HG03432 (cell line): ENCODE measurements around the gene EMC8.

Source experiments
- ATAC-seq: cut with Tn5 transposase; IDR thresholded peaks from one replicate; pipeline ENCODE4 v1.9.1; 2021; ENCODE audit warnings: mild to moderate bottlenecking, moderate library complexity; ENCODE audit not compliant: unreplicated experiment

EMC8 gene

GRCh38 chr16:85759136-85759535 is 40.2 kb downstream of the EMC8 start:
- no peak for ATAC-seq

DNA sequence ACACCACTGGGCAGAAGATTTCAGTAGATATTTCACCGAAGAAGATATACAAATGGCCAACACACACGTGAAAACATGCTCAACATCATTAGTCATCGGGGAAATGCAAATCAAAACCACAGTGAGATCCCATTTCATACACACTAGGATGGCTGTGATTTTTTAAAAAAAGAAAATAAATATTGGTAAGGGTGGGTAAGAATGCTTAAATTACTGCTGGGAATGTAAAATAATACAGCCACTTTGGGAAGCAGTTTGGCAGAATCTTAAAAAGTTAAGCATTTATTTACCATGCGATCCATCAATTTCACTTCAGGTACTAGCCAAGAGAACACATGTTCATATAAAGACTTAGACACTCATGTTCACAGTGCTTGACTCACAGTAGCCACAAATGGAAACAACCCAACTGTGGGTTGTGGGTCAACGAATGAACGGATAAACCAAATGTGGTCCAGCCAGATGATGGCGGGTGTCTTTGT is 42.0 kb downstream of the EMC8 start:
- ATAC-seq: peak; percentile 30

- ATAC-seq: peak; percentile 51
These were observed 43.2 kb downstream of the EMC8 start for GRCh38 chr16:85755929-85756768.

GRCh38 chr16:85754413-85754812 is 44.9 kb downstream of the EMC8 start:
- no peak for ATAC-seq

- ATAC-seq: no peak
These were observed 45.4 kb downstream of the EMC8 start for GRCh38 chr16:85753976-85754375.

- ATAC-seq: no peak
These were observed 45.8 kb downstream of the EMC8 start for GRCh38 chr16:85753559-85753958.

DNA sequence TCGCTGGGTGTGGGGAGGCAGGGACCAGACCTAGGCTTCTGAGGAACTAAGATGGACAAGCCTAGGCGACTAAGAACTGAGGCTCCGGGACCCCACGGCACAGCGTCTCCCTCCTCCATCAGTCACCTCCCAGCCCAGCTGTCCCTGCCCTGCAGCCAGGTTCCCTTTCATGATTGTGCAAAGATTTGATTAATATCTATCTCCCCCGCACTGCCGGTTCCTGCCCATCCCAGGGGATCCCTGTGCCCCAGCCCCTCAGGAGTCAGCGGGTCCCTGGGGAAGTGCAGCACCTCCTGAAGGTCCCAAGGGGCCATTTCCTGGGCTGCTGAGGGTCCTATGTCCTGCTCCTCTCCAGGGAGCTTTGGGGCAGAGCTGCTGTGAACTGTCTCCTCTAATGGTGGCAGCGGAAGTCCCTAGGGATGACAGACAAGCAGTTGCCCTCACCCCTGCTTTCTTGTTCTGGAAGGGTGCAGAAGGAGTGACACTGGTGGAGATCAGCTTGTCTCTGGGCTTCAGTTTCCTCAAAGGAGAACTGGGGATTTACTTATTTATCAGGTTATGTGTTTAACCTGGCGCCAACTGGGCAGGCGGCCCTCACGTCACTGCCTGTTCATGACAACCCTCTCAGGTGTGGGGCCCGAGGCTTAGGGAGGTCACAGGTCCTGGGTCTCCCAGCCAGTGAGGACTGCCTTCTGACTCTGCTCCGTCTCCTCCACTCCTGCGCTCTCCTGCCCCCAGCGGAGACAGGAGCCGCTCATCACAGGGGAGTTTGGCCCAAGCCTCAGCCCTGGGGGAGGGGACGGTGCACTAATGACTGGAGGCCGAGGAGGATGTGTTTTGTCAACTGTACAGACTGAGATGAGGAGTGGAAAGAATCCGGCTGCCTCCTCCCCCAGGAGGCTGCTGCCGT is 46.6 kb downstream of the EMC8 start:
- ATAC-seq: no peak

DNA sequence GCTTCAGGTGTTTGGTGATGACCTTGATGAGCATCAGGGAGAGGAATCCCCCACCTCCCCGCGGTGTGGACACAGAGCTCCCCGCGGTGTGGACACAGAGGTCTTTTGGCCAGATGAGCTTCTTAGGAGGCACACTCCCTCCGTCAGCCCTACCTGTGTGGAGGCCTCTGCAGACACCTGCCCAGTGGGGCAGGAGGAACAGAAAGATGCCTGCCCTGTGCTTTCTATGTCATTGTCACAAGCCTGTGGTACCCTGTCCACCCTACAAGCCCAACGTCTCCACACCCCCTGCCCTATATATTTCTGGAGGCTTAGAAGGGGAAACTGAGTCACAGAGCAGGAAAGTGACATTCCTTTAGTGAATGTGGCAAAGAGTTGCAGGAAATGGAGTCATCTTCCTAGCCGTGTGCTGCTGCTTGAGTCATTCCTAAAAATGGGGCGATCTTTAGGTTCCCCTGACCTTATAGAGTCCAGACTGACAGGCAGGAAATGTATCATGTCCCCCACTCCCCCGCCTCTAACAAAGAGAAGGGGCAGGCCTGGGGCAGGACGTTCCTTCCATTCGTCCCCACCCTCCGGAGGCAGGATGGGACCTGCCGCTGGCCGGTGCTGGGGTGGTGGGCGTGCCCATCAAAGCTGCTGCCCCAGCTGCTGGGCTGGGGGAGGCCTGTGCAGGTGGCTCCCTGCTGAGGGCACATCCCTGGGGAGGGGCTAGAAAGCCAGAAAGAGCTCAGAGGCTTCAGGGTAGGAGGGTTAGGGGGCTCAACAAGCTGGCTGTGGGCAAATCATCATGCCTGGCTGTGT is 47.4 kb downstream of the EMC8 start:
- no peak for ATAC-seq

DNA sequence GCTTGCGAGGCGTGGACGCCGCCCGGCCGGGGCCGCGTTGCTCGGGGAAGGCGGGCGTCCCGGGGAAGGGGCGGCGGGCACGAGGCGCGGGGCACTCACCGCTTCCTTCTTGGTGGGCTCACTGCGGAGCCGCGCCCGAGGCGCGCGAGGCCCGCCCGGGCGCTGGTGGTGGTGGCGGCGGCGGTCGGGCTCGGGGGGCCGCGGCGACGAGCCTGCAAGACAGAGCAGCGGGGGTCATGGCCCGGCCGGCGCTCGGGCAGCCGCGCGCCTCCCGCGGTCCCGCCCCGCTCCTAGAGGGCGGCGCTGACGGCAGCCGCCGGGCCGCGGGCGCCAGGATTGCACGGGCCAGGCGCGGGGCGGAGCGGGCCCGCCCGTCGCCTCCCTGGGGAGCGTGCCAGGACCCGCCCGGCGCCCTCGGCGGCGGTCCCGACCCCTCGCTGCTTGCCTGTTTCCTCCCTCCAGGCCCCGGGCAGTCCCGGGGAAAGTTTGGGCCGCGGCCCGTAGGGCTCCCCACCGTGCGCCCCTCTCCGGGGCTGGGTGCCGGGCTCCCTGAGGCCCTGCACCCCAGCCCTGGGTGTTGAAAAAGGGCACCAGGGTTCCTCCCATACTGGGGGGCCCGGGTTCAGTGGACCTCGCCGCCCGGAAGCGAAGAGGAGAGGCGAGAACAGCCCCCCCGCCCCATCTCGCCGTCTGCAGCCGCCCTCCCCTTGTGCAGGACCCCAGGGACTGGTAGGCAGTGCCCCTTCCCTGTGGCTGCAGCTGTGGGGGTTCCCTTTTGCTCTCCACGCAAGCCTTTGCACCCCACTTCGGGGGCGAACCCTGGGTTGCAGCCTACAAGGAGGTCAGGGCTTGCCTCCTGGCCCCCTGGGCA is 48.3 kb downstream of the EMC8 start, which contains the start of gene C16orf74:
Gene C16orf74 (minus strand): TSS at position 270 of the 871 bp plus-strand sequence. CDS start 15,879 bp downstream, outside the sequence.
- peak; percentile 54 for ATAC-seq

- no peak for ATAC-seq
These were observed 49.1 kb downstream of the EMC8 start for GRCh38 chr16:85750146-85750826.

- ATAC-seq: no peak
These were observed 49.6 kb downstream of the EMC8 start for GRCh38 chr16:85749771-85750145.

DNA sequence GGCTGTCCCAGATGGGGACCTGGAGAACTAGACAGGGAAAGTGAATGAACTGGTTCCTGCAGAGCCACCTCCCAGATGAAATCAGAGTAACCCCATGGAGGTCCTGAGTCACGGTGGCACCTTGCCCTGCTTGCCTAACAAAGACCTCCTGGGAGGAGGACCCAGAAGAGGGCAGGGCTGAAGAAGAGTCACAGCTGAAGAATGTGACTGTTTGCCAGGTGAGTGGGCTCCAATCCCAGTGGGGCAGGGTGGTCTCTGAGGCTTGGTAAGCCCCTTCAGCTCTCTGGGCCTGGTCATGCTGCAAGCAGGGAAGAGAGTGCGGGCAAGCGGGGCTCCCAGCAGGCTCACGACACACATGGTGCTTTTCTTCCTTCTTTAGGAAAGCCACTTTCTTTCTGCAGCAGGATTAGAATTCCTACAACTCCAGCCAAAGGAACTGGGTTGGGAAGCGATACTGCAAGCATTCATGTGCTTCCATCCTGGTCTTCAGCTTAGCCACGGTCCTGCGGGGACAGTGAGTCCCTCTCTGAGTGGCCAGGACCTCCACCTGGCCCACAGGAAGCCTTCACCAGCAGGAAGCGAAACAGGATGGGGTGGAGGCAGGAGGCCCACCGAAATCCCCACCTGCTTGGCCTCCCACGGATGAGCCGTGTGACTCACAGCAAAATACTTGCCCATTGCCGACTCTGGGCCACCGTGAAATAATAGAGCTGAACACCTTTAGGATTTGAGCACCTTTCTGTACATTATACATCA is 52.7 kb downstream of the EMC8 start:
- no peak for ATAC-seq

GRCh38 chr16:85738923-85739715 is 60.2 kb downstream of the EMC8 start:
- no peak for ATAC-seq

DNA sequence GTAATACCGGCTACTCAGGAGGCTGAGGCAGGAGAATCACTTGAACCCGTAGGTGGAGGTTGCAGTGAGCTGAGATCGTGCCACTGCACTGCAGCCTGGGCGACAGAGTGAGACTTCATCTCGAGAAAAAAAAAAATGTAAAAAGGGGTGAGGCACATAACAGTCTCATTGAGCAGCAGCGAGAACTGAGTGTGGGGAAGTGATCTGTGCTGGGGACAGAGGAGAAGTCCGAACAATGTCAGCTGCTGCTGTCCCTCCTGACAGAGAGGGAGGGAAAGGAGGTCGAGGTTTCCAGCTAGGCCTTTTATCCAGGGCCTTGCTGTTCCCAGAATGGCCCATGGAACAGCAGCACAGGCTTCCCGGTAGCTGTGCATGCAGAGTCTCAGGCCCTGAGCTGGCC is 62.4 kb downstream of the EMC8 start:
- no peak for ATAC-seq

DNA sequence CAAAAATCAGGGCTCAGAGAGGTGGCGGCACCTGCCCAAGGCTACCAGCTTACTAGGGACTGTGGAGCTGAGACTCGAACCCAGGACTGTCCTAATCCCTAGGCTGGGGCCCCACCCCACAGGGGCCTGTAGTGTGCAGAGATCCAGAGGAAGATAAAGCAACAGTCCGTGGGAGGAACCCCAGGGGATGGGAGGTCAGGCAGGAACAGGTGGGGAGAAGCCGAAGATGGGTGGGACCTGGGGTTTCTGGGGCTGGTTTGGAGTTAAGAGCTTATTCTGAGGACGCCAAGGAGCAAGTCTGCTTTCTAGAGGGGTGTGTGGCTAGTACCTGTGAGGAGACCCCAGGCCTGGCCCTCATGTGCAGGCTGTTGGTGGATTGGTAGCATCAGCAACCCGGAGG is 63.4 kb downstream of the EMC8 start:
- ATAC-seq: no peak

DNA sequence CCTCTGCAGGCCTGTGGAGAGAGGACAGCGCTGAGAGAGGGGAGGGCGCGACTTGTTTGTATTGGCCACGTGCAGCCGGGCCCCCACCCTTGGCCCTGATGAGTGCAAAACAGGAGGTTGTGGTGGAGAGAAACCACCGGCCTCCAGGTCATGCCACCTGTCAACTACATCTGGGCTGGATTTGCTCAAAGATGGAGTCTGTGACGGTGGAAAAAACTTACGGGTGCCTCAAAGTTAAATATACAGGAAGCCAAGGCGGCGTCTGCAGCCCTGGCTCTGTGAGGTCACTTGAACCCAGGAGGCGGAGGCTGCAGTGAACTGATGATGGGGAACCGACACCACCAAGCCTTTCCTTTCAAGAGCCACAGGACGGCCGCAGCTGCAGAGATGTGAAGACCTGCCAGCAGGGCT is 64.1 kb downstream of the EMC8 start:
- ATAC-seq: peak; percentile 83

DNA sequence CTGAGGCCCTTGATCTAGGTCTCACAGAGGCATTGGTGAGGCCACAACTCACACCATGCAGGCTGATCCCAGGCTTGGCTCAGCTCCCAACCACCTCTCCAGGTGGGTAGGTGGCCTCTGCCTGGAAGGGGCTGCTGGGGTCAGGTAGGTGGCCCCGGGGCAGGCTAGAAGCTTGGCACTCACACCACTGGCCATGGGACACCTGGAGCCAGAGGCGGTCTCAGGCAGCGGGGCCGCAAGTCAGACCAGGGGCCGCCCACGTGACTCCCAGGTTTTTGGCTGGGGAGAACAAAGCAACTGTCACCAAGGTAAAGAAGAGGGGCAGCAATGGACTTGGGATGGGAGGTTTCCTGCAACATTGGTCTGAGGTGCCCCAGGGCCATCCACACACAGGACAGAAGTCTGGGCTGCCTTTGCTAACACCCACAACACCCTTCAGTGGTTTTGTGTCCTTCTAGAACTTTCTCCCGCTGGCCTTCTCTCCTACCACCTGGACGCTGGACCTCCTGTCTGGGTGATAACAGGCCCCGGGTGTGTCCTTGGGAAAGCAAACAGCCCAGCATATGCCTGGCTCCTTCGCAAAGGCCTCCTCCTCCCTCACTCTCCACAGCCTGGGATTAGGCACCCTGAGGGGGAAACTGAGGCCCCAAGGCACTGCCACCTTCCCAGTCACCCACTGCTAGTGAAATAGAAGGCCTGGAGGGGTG is 64.9 kb downstream of the EMC8 start:
- no peak for ATAC-seq
